ENCODE results near the gene CAVIN3. TPM values are rescaled to one million over a fixed set of nuclear protein-coding genes. Genes with fewer than 3 reads are reported as not detected.
A peak's percentile ranks its signal among the peaks of the same experiment; 100 is the strongest.
"Not testable (repeated sequence)": the region's sequence is repeated elsewhere in the genome, so short reads cannot be mapped to it uniquely, and the experiment has no call there.

Gene CAVIN3
- total and polyA plus RNA-seq, 3 experiments from 2014 or later, result 72.5 to 75.5 TPM; not detected in 1

DNA sequence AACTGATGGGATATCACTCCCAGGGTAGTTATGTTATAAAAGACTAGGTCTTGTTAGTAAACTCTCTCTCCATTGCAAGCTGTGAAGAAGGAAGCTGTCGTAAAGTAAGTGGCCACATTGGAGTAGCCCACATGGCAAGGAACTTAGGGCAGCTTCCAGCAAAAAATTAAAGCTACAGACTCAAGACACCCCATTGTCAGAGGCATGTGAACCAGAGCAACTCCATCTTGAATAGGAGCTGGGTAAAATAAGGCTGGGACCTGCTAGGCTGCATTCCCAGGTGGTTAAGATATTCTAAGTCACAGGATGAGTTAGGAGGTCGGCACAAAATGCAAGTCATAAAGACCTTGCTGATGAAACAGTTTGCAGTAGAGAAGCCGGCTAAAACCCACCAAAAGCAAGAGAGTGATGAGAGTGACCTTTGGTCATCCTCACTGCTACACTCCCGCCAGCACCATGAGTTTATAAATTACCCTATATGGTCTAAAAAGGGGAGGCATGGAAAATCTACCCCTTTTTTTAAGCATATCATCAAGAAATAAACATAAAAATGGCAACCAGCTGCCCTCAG is 36.8 kb downstream of the CAVIN3 start:
- H3K36me3 Mint-ChIP-seq, result no peaks in the 10 kb centered on the region
- CTCF ChIA-PET, result no interaction called here
- no peaks in the 10 kb centered on the region for H3K9me3 Mint-ChIP-seq
- Histone ChIP-seq H3K4me3 (ENCODE audit: low read length) (no peak overlapping the region), H3K9me3 (ENCODE audit: low read length) (no peaks in the 10 kb centered on the region), H3K36me3 (ENCODE audit: insufficient read depth, low read length) (no peaks in the 10 kb centered on the region), H3K27me3 (ENCODE audit: insufficient read depth, low read length, poor library complexity, severe bottlenecking) (no peaks in the 10 kb centered on the region), H3K27ac (ENCODE audit: low read depth, low read length) (no peak overlapping the region), H3K4me1 (ENCODE audit: insufficient read depth, low read length) (no peaks in the 10 kb centered on the region)
- H3K4me1 Mint-ChIP-seq, result no peaks in the 10 kb centered on the region
- no peak overlapping the region for H3K4me3 Mint-ChIP-seq
- peaks cover 11 to 57% of the 10 kb centered on the region in 2 donors for H3K27me3 Mint-ChIP-seq
- no peak for DNase-seq
- no peak overlapping the region for H3K27ac Mint-ChIP-seq
- POLR2A ChIA-PET, result no interaction called here

DNA sequence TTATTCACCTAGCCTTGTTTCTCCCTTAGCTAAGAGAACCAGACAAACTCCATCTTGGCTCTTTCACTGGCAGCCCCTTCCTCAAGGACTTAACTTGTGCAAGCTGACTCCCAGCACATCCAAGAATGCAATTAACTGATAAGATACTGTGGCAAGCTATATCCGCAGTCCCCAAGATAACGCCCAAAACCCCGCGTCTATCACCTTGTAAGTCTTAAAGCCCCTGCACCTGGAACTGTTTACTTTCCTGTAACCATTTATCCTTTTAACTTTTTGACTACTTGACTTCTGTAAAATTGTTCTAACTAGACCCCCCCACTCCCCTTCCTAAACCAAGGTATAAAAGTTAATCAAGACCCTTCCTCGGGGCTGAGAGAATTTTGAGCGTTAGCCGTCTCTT is 39.5 kb downstream of the CAVIN3 start:
- peaks cover 15 to 71% of the 10 kb centered on the region in 2 donors for H3K27me3 Mint-ChIP-seq

DNA sequence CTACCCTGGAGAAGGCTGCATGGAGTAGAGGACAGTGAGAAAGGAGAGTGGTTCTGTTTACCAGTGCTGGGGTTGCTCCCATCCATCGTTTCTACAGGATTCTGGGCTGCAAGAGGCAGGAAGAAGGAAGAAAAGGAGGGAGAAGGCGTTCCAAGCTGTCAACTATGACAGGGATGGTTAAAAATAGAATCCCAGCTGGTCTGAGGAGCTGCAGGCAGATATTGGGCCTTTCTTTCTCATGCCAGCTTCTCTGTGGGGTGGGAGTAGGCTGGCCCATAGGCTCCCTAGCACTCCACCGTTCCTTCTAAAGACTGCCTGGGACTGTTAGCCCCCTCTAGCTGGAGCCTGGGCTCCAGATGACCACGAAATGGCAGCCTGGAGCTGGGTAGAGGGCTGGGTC is 47.1 kb downstream of the CAVIN3 start:
- Histone ChIP-seq H3K27me3 (ENCODE audit: insufficient read depth, low read length, poor library complexity, severe bottlenecking) (no peaks in the 10 kb centered on the region), H3K4me3 (ENCODE audit: low read length) (no peak overlapping the region), H3K9me3 (ENCODE audit: low read length) (no peaks in the 10 kb centered on the region), H3K36me3 (ENCODE audit: insufficient read depth, low read length) (no peaks in the 10 kb centered on the region), H3K4me1 (ENCODE audit: insufficient read depth, low read length) (no peaks in the 10 kb centered on the region), H3K27ac (ENCODE audit: low read depth, low read length) (no peak overlapping the region)
- ChIA-PET POLR2A (no interaction called here), CTCF (no interaction called here)
- no peaks in the 10 kb centered on the region for H3K36me3 Mint-ChIP-seq
- no peaks in the 10 kb centered on the region for H3K4me1 Mint-ChIP-seq
- H3K27me3 Mint-ChIP-seq, result peaks cover 19 to 71% of the 10 kb centered on the region in 2 donors
- H3K27ac Mint-ChIP-seq, result no peak overlapping the region
- peaks cover 0 to 5% (median 2%) of the 10 kb centered on the region in 5 donors for H3K9me3 Mint-ChIP-seq
- DNase-seq, result no peak
- no peak overlapping the region for H3K4me3 Mint-ChIP-seq

More for the DNA sequence above, 39.5 kb downstream of the CAVIN3 start:
- H3K4me3 ChIP-seq (ENCODE audit: low read length); DNase-seq; H3K27ac ChIP-seq (ENCODE audit: low read depth, low read length); H3K36me3 Mint-ChIP-seq; H3K9me3 Mint-ChIP-seq; H3K36me3 ChIP-seq (ENCODE audit: insufficient read depth, low read length); CTCF ChIA-PET; H3K27me3 ChIP-seq (ENCODE audit: insufficient read depth, low read length, poor library complexity, severe bottlenecking); H3K27ac Mint-ChIP-seq; H3K4me1 ChIP-seq (ENCODE audit: insufficient read depth, low read length); H3K9me3 ChIP-seq (ENCODE audit: low read length); H3K4me3 Mint-ChIP-seq; H3K4me1 Mint-ChIP-seq: not testable (repeated sequence)
- POLR2A ChIA-PET, result interaction anchor here (0.7 kb wide), 1 partner anchor 357 kb away, joined by 3 read pairs; no protein-coding TSS in a partner anchor

DNA sequence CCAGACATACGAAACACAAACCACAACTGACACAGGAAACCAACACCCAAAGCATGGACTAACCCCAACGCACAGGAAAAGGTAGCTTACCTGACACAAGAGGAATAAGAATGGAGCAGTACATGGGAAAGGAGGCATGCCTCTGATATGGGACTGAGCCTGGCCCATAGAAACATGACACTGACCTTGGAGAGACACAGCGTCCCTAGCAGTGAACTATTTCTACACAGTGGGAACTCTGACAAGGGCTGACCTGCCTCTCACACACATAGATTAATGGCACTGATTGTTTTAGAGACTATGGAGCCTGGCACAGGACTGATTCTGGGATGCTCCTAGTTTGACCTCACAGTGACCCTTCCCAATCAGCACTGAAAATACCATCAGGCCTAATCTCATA is 48.7 kb downstream of the CAVIN3 start:
- Mint-ChIP-seq H3K36me3 (no peaks in the 10 kb centered on the region), H3K4me3 (no peak overlapping the region), H3K4me1 (no peaks in the 10 kb centered on the region), H3K27me3 (peaks cover 18 to 57% of the 10 kb centered on the region in 2 donors), H3K9me3 (peaks cover 0 to 4% (median under 1%) of the 10 kb centered on the region in 5 donors), H3K27ac (no peak overlapping the region)
- no peak overlapping the region for H3K4me3 ChIP-seq (ENCODE audit: low read length)
- POLR2A ChIA-PET, result no interaction called here
- DNase-seq, result no peak
- H3K27me3 ChIP-seq (ENCODE audit: insufficient read depth, low read length, poor library complexity, severe bottlenecking), result no peaks in the 10 kb centered on the region
- H3K9me3 ChIP-seq (ENCODE audit: low read length), result no peaks in the 10 kb centered on the region
- CTCF ChIA-PET, result no interaction called here
- no peaks in the 10 kb centered on the region for H3K36me3 ChIP-seq (ENCODE audit: insufficient read depth, low read length)
- no peak overlapping the region for H3K27ac ChIP-seq (ENCODE audit: low read depth, low read length)
- no peaks in the 10 kb centered on the region for H3K4me1 ChIP-seq (ENCODE audit: insufficient read depth, low read length)

DNA sequence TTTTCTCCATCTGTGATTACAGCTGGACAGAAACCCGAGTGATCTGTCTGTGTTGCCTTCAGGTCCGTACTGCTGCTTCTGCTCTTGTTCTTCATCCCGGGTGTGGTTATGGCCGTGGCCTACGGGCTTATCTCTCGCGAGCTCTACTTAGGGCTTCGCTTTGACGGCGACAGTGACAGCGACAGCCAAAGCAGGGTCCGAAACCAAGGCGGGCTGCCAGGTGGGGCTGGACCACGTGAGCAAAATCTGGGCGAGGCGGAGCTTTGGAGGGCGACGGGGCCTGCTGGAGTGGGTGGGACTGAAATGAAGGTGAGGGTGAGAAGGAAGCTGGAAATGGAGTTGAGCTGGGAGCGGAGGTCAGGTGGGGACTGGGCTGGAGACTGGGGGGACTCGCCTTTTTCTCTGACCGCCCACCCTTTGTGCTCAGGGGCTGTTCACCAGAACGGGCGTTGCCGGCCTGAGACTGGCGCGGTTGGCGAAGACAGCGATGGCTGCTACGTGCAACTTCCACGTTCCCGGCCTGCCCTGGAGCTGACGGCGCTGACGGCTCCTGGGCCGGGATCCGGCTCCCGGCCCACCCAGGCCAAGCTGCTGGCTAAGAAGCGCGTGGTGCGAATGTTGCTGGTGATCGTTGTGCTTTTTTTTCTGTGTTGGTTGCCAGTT is 49.6 kb downstream of the CAVIN3 start:
- no peaks in the 10 kb centered on the region for H3K4me1 ChIP-seq (ENCODE audit: insufficient read depth, low read length)
- H3K9me3 ChIP-seq (ENCODE audit: low read length), result no peaks in the 10 kb centered on the region
- H3K27ac Mint-ChIP-seq, result no peak overlapping the region
- H3K9me3 Mint-ChIP-seq, result no peaks in the 10 kb centered on the region
- H3K36me3 ChIP-seq (ENCODE audit: insufficient read depth, low read length), result no peaks in the 10 kb centered on the region
- no peaks in the 10 kb centered on the region for H3K4me1 Mint-ChIP-seq
- ChIA-PET POLR2A (no interaction called here), CTCF (interaction anchor here (1.6 kb wide), 1 partner anchor 11 kb away, joined by 3 read pairs; the partner anchor contains the start of gene CCKBR)
- no peaks in the 10 kb centered on the region for H3K27me3 ChIP-seq (ENCODE audit: insufficient read depth, low read length, poor library complexity, severe bottlenecking)
- DNase-seq, result no peak
- H3K36me3 Mint-ChIP-seq, result no peaks in the 10 kb centered on the region
- peaks cover 15 to 54% of the 10 kb centered on the region in 2 donors for H3K27me3 Mint-ChIP-seq
- peak overlapping the region in 3 of 7 donors; percentile 5 to 52 (median 16) for H3K4me3 Mint-ChIP-seq
- H3K27ac ChIP-seq (ENCODE audit: low read depth, low read length), result no peak overlapping the region
- no peak overlapping the region for H3K4me3 ChIP-seq (ENCODE audit: low read length)

DNA sequence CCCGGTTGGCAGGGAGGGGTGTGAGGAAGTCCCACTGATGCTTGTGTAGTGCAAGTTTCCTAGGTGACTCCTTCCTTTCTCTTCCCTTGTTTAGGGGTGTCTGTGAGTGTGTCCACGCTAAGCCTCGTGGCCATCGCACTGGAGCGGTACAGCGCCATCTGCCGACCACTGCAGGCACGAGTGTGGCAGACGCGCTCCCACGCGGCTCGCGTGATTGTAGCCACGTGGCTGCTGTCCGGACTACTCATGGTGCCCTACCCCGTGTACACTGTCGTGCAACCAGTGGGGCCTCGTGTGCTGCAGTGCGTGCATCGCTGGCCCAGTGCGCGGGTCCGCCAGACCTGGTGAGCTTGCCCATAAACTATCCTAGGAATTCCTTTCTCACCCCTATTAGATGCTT is 50.3 kb downstream of the CAVIN3 start:
- Mint-ChIP-seq H3K27ac (no peak overlapping the region), H3K27me3 (peaks cover 10 to 54% of the 10 kb centered on the region in 2 donors), H3K4me1 (no peaks in the 10 kb centered on the region), H3K9me3 (no peaks in the 10 kb centered on the region), H3K4me3 (no peak overlapping the region), H3K36me3 (no peaks in the 10 kb centered on the region)
- H3K27ac ChIP-seq (ENCODE audit: low read depth, low read length), result no peak overlapping the region
- no peaks in the 10 kb centered on the region for H3K27me3 ChIP-seq (ENCODE audit: insufficient read depth, low read length, poor library complexity, severe bottlenecking)
- ChIA-PET POLR2A (no interaction called here), CTCF (interaction anchor here (1.6 kb wide), 1 partner anchor 10 kb away, joined by 3 read pairs; the partner anchor contains the start of gene CCKBR)
- H3K9me3 ChIP-seq (ENCODE audit: low read length), result no peaks in the 10 kb centered on the region
- no peak overlapping the region for H3K4me3 ChIP-seq (ENCODE audit: low read length)
- H3K36me3 ChIP-seq (ENCODE audit: insufficient read depth, low read length), result no peaks in the 10 kb centered on the region
- no peak for DNase-seq
- no peaks in the 10 kb centered on the region for H3K4me1 ChIP-seq (ENCODE audit: insufficient read depth, low read length)

Other genes with a start within 250 kb of the CAVIN3 start
- not detected for gene OR56B4, start 212.8 kb downstream of the CAVIN3 start, total RNA-seq
- gene OR56B4, start 212.8 kb downstream of the CAVIN3 start, polyA plus RNA-seq, result not detected
- gene OR52B2, start 150.2 kb downstream of the CAVIN3 start, total RNA-seq, result not detected
- gene OR52B2, start 150.2 kb downstream of the CAVIN3 start, polyA plus RNA-seq, result not detected
- not detected for gene OR52W1, start 121.3 kb downstream of the CAVIN3 start, total RNA-seq
- gene OR52W1, start 121.3 kb downstream of the CAVIN3 start, polyA plus RNA-seq, result not detected
- not detected for gene C11orf42, start 114.9 kb downstream of the CAVIN3 start, total RNA-seq
- gene C11orf42, start 114.9 kb downstream of the CAVIN3 start, polyA plus RNA-seq, result not detected
- 10 to 100 TPM; 20.2 to 20.6 TPM for gene FHIP1B, start 85.9 kb downstream of the CAVIN3 start, total RNA-seq
- gene FHIP1B, start 85.9 kb downstream of the CAVIN3 start, polyA plus RNA-seq, result 16.4 TPM
- gene CNGA4, start 81.4 kb downstream of the CAVIN3 start, total RNA-seq, result under 1 TPM in 1 of 2 experiments, not detected in 1; 0.15 TPM
- not detected for gene CNGA4, start 81.4 kb downstream of the CAVIN3 start, polyA plus RNA-seq
- gene CCKBR, start 60.7 kb downstream of the CAVIN3 start, total RNA-seq, result not detected
- gene CCKBR, start 60.7 kb downstream of the CAVIN3 start, polyA plus RNA-seq, result not detected
- gene SMPD1, start 70.0 kb upstream of the CAVIN3 start, total RNA-seq, result 10 to 100 TPM; 30.4 to 30.9 TPM
- 17.3 TPM for gene SMPD1, start 70.0 kb upstream of the CAVIN3 start, polyA plus RNA-seq
- 10 to 100 TPM; 41.7 to 43.6 TPM for gene APBB1, start 98.6 kb upstream of the CAVIN3 start, total RNA-seq
- gene APBB1, start 98.6 kb upstream of the CAVIN3 start, polyA plus RNA-seq, result 80.2 TPM
- under 1 TPM in 1 of 2 experiments, not detected in 1; 0.27 TPM for gene HPX, start 120.5 kb upstream of the CAVIN3 start, total RNA-seq
- gene HPX, start 120.5 kb upstream of the CAVIN3 start, polyA plus RNA-seq, result not detected
- 1 to 10 TPM; 6.4 to 6.8 TPM for gene TRIM3, start 153.4 kb upstream of the CAVIN3 start, total RNA-seq
- gene TRIM3, start 153.4 kb upstream of the CAVIN3 start, polyA plus RNA-seq, result 2.4 TPM
- gene ARFIP2, start 160.8 kb upstream of the CAVIN3 start, total RNA-seq, result 10 to 100 TPM; 46.9 to 47.5 TPM
- 35.2 TPM for gene ARFIP2, start 160.8 kb upstream of the CAVIN3 start, polyA plus RNA-seq
- gene TIMM10B, start 161.0 kb upstream of the CAVIN3 start, total RNA-seq, result 10 to 100 TPM; 43.6 to 46.3 TPM
- 32.1 TPM for gene TIMM10B, start 161.0 kb upstream of the CAVIN3 start, polyA plus RNA-seq
- 1 to 10 TPM; 8.0 to 9.2 TPM for gene DNHD1, start 176.8 kb upstream of the CAVIN3 start, total RNA-seq
- gene DNHD1, start 176.8 kb upstream of the CAVIN3 start, polyA plus RNA-seq, result 1.9 TPM

All from CD8-positive, alpha-beta memory T cell (primary cell).